HepG2 (cell line): ENCODE measurements around the gene CHST13. TPM values are rescaled to one million over a fixed set of nuclear protein-coding genes. Genes with fewer than 3 reads are reported as not detected.

Experiments
- ATAC-seq: fragments of 200-7000 bp; cut with Tn5 transposase; 3 replicates; pipeline ENCODE4 v1.9.1; 2020; ENCODE audit warnings: mild to moderate bottlenecking, moderate library complexity
- BruUV-seq: library from RNA; stranded (reverse); fragments of 400-500 nt; replicated peaks from 2 replicates; lab custom pipeline; 2021; lab: Mats Ljungman, UMichigan
- CTCF ChIA-PET: fragments of 300-600 bp; formaldehyde crosslinking; extraction: SDS; loops from one replicate; lab custom pipeline; 2021; ENCODE audit warnings: low total read pairs, inconsistent platforms, low intra/inter-chr PET ratio; lab: Yijun Ruan, JAX
- POLR2A ChIA-PET: fragments of 350-600 bp; sonication (Branson Sonifier 250); formaldehyde crosslinking; loops from one replicate; lab custom pipeline; 2020; ENCODE audit warnings: antibody characterized with exemption, inconsistent platforms; lab: Yijun Ruan, JAX
- DNase-seq: peaks from one replicate; pipeline ENCODE4 v3.0.0-alpha.2; 2015; ENCODE audit warnings: low spot score
- FAIRE-seq: peaks from 3 replicates; lab custom pipeline; 2011; peaks lifted over from hg19 to GRCh38; lab: Jason Lieb, UNC
- H2AFZ ChIP-seq: one replicate; pipeline ENCODE4 v1.6.1; 2011; ENCODE audit warnings: low read length, inconsistent platforms
- H3K27ac ChIP-seq: fragments of 300-600 bp; 3 replicates; pipeline ENCODE4 v1.8.0; 2011; ENCODE audit warnings: mixed run types, mild to moderate bottlenecking, mixed read lengths, low read length, inconsistent platforms; ENCODE audit not compliant: insufficient read depth; ENCODE audit errors: extremely low read length
- H3K27me3 ChIP-seq, 2 experiments: fragments of 200-600 bp in 1 of 2; 2 replicates in 1 of 2; 3 replicates in 1 of 2; pipeline versions ENCODE4 v1.6.0 to v1.8.0; 2011; ENCODE audit warnings: low read length in 2 of 2, mild to moderate bottlenecking in 2 of 2, moderate library complexity in 2 of 2, inconsistent platforms in 1 of 2; ENCODE audit not compliant: insufficient read depth in 2 of 2, control insufficient read depth in 1 of 2
- H3K36me3 ChIP-seq, 2 experiments: fragments of 200-600 bp in 1 of 2; replicated peaks in 1 of 2; 2 replicates in 1 of 2; 3 replicates in 1 of 2; pipeline versions ENCODE4 v1.5.1 to v1.8.0; 2011; ENCODE audit warnings: low read length in 2 of 2, inconsistent platforms in 1 of 2; ENCODE audit not compliant: insufficient read depth in 2 of 2, control insufficient read depth in 1 of 2
- H3K4me1 ChIP-seq: 2 replicates; pipeline ENCODE4 v1.5.1; 2012; ENCODE audit warnings: low read length, inconsistent platforms; ENCODE audit not compliant: insufficient read depth
- H3K4me2 ChIP-seq: 2 replicates; pipeline ENCODE4 v1.6.0; 2011; ENCODE audit warnings: low read depth, low read length, inconsistent platforms
- H3K4me3 ChIP-seq, 3 experiments: fragments of 200-600 bp in 1 of 3; sonication (generic), shearing (Covaris generic) in 1 of 3; replicated peaks in 1 of 3; 2 replicates each; pipeline ENCODE4 v1.5.1; 2011 to 2016; ENCODE audit warnings: low read length in 3 of 3, inconsistent platforms in 2 of 3, low read depth in 2 of 3, mild to moderate bottlenecking in 2 of 3, control low read depth in 1 of 3, mixed read lengths in 1 of 3; ENCODE audit not compliant: insufficient read depth in 1 of 3
- H3K79me2 ChIP-seq: one replicate; pipeline ENCODE4 v1.6.1; 2011; ENCODE audit warnings: low read length, inconsistent platforms; ENCODE audit not compliant: insufficient read depth
- H3K9ac ChIP-seq: 2 replicates; pipeline ENCODE4 v1.6.0; 2011; ENCODE audit warnings: mild to moderate bottlenecking, low read depth, low read length, inconsistent platforms; ENCODE audit not compliant: insufficient read depth
- H3K9me3 ChIP-seq: 2 replicates; pipeline ENCODE4 v1.5.1; 2012; ENCODE audit warnings: mild to moderate bottlenecking, low read length
- H4K20me1 ChIP-seq: 2 replicates; pipeline ENCODE4 v1.6.0; 2011; ENCODE audit warnings: inconsistent platforms, mild to moderate bottlenecking, low read length, moderate library complexity; ENCODE audit not compliant: insufficient read depth
- HDAC6 ChIP-seq: fragments of 200-600 bp; sonication (generic); IDR thresholded peaks from 2 replicates; pipeline ENCODE4 v1.7.0; 2017; ENCODE audit warnings: mild to moderate bottlenecking, antibody characterized with exemption, low read length, low read depth
- HNRNPLL ChIP-seq: fragments of 200-400 bp; formaldehyde crosslinking; IDR thresholded peaks from 2 replicates; pipeline ENCODE4 v1.6.1; 2017; ENCODE audit warnings: mild to moderate bottlenecking, low read depth, low read length; ENCODE audit not compliant: poor library complexity, severe bottlenecking
- MIXL1 ChIP-seq: IDR thresholded peaks from 2 replicates; pipeline ENCODE4 v1.6.1; 2016
- MYC ChIP-seq: sonication (generic); formaldehyde crosslinking; IDR thresholded peaks from 2 replicates; pipeline ENCODE4 v1.9.0; 2021; ENCODE audit warnings: missing genetic modification reagents, borderline replicate concordance
- PHF8 ChIP-seq: sonication (generic); formaldehyde crosslinking; IDR thresholded peaks from 2 replicates; pipeline ENCODE4 v1.5.0; 2020; ENCODE audit warnings: missing genetic modification reagents
- ZBTB42 ChIP-seq: sonication (generic); formaldehyde crosslinking; IDR thresholded peaks from 2 replicates; pipeline ENCODE4 v1.5.0; 2020; ENCODE audit warnings: mild to moderate bottlenecking, missing genetic modification reagents
- ZFP36L1 ChIP-seq: sonication (generic); formaldehyde crosslinking; IDR thresholded peaks from 2 replicates; pipeline ENCODE4 v1.8.0; 2022; ENCODE audit warnings: mild to moderate bottlenecking, missing genetic modification reagents, moderate library complexity
- ZNF674 ChIP-seq: sonication (generic); formaldehyde crosslinking; IDR thresholded peaks from 2 replicates; pipeline ENCODE4 v1.5.0; 2020; ENCODE audit warnings: low read depth, mild to moderate bottlenecking, missing genetic modification reagents
- WGBS: methylation state at CpG from one replicate; pipeline ENCODE4 v1.1.6; 2017; ENCODE audit warnings: low lambda C conversion rate; 5-methylcytosine and 5-hydroxymethylcytosine counted together
- in situ Hi-C: cut with HindIII; loops from 2 replicates; pipeline ENCODE4 v1.10.0; 2017; ENCODE audit warnings: low pct_unique_long_range_greater_than_20kb; ENCODE audit not compliant: extremely low pct_ligation_motif_present
- intact Hi-C: fragments of 100-400 bp; cut with micrococcal nuclease; formaldehyde crosslinking; loops from one replicate; pipeline ENCODE4 v1.10.0; 2022; ENCODE audit not compliant: unreplicated experiment
- polyA plus RNA-seq, 8 experiments: library from polyadenylated mRNA; depleted of rRNA in 3 of 8; stranded (reverse) in 7 of 8; unstranded in 1 of 8; fragments of >200 nt; fragmentation: Illumina TruSeq in 4 of 8; extraction: Trizol in 4 of 8; gene quantifications; 2 replicates each; pipeline versions ENCODE4 v1.2.1 to v1.2.3, GENCODE V29; 2011 to 2016; ENCODE audit warnings: low read depth in 4 of 8, missing spikeins in 1 of 8, mixed read lengths in 1 of 8; ENCODE audit not compliant: insufficient read depth in 1 of 8
- total RNA-seq, 5 experiments: library from RNA; depleted of rRNA; stranded (reverse); fragments of >200 nt; fragmentation: Illumina TruSeq; extraction: Trizol; gene quantifications; 2 replicates each; pipeline ENCODE4 v1.2.3, GENCODE V29; 2016; ENCODE audit warnings: low read depth in 1 of 5
- TF ChIP-seq, protein P1 (sequence below): sonication (generic); formaldehyde crosslinking; IDR thresholded peaks from 2 replicates; pipeline ENCODE4 v1.4.0; 2020; ENCODE audit warnings: missing genetic modification reagents
- TF ChIP-seq, protein P2 (sequence below): sonication (generic); formaldehyde crosslinking; IDR thresholded peaks from 2 replicates; pipeline ENCODE4 v1.8.1; 2023; ENCODE audit warnings: mild to moderate bottlenecking, inconsistent platforms, moderate library complexity, missing genetic modification reagents, borderline replicate concordance
- TF ChIP-seq, protein P3 (sequence below): sonication (generic); formaldehyde crosslinking; IDR thresholded peaks from 2 replicates; pipeline ENCODE4 v1.4.0; 2020; ENCODE audit warnings: missing genetic modification reagents, borderline replicate concordance
- TF ChIP-seq, protein P4 (sequence below): sonication (generic); formaldehyde crosslinking; IDR thresholded peaks from 2 replicates; pipeline ENCODE4 v1.5.0; 2020; ENCODE audit warnings: mild to moderate bottlenecking, low read depth, missing genetic modification reagents, borderline replicate concordance
- TF ChIP-seq, protein P5 (sequence below): sonication (generic); formaldehyde crosslinking; IDR thresholded peaks from 2 replicates; pipeline ENCODE4 v1.5.1; 2020; ENCODE audit warnings: mild to moderate bottlenecking, missing genetic modification reagents, moderate library complexity
- TF ChIP-seq, protein P6 (sequence below): sonication (generic); formaldehyde crosslinking; IDR thresholded peaks from 2 replicates; pipeline ENCODE4 v1.4.0; 2020; ENCODE audit warnings: missing genetic modification reagents

The CHST13 gene
- total and polyA plus RNA-seq, 2 of the 13 experiments (the other 11 are each of a cell fraction or from before 2014, with no cell fraction given): 32.0 to 43.1 TPM

DNA sequence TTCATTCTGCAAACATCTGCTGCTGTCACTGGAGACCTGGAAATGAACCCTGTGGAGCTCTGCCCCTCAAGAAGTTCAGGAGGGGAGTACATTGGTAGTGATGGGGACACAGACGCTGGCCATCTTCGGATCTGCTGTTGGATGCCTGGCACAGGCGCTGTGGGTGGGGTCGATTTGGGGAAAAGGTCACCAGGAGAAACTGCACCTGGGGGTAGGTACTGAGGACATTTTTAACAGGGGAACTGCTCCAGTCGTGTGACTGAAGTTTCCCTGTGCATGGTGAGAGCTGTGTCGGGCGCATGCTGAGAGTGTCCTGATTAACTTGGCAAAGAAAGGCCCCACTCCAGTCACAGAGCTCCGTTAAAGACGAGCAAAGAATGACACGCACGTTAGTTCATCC lies 9.8 kb upstream of the CHST13 start (continued):
- TF ChIP-seq, protein P1, sequence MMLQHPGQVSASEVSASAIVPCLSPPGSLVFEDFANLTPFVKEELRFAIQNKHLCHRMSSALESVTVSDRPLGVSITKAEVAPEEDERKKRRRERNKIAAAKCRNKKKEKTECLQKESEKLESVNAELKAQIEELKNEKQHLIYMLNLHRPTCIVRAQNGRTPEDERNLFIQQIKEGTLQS (CRISPR knock-in tag): no peak
- TF ChIP-seq, protein P2, sequence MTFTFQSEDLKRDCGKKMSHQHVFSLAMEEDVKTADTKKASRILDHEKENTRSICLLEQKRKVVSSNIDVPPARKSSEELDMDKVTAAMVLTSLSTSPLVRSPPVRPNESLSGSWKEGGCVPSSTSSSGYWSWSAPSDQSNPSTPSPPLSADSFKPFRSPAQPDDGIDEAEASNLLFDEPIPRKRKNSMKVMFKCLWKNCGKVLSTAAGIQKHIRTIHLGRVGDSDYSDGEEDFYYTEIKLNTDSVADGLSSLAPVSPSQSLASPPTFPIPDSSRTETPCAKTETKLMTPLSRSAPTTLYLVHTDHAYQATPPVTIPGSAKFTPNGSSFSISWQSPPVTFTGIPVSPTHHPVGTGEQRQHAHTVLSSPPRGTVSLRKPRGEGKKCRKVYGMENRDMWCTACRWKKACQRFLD: no peak
- no peak for TF ChIP-seq ZBTB42
- no peak for TF ChIP-seq HNRNPLL
- TF ChIP-seq HDAC6: no peak
- TF ChIP-seq, protein P3, sequence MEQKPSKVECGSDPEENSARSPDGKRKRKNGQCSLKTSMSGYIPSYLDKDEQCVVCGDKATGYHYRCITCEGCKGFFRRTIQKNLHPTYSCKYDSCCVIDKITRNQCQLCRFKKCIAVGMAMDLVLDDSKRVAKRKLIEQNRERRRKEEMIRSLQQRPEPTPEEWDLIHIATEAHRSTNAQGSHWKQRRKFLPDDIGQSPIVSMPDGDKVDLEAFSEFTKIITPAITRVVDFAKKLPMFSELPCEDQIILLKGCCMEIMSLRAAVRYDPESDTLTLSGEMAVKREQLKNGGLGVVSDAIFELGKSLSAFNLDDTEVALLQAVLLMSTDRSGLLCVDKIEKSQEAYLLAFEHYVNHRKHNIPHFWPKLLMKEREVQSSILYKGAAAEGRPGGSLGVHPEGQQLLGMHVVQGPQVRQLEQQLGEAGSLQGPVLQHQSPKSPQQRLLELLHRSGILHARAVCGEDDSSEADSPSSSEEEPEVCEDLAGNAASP: no peak
- TF ChIP-seq, protein P4, sequence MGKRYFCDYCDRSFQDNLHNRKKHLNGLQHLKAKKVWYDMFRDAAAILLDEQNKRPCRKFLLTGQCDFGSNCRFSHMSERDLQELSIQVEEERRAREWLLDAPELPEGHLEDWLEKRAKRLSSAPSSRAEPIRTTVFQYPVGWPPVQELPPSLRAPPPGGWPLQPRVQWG (CRISPR knock-in tag): no peak
- TF ChIP-seq ZNF674: no peak
- TF ChIP-seq PHF8: no peak

DNA sequence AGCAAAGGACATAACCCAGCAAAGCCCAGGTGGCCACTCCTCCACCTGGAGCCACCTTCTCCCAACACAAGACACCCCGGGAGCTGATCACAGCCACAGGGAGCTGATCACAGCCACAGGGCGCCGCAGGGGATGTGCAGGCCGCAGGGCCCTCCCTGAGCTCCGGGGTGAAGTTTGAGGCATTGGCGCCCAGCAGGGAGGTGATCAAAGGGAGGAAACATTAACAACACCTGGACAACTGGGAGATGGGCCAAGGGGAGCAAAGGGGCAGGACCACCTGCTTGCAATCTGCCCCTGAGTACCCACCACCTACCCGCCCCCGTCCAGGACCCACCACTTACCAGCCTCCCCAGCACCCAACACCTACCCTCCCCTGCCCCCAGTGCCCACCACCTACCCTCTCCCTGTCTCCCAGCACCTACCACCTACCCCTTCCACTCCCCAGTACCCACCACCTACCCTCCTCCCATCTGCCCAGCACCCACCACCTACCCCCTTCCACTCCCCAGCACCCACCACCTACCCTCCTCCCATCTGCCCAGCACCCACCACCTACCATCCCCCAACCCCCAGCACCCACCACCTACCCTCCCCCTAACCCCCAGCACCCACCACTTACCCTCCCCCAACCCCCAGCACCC lies 8.8 kb upstream of the CHST13 start:
- ChIA-PET CTCF (no interaction called here), POLR2A (interaction anchor here (1.4 kb wide), 1 partner anchor 9 kb away, joined by 5 read pairs; the partner anchor contains the start of gene CHST13)
- Histone ChIP-seq H3K36me3 (no peaks in the 10 kb centered on the region), H3K27me3 (peaks cover 0 to 3% of the 10 kb centered on the region in 2 experiments; a peak in 1 of 5 replicates), H3K79me2 (no peaks in the 10 kb centered on the region), H3K9me3 (no peaks in the 10 kb centered on the region), H2AFZ (no peak overlapping the region), H3K4me2 (peak overlapping the region; percentile 33; the same call in 1 of the 2 replicates), H3K4me1 (peaks cover 38% of the 10 kb centered on the region), H3K27ac (no peak overlapping the region), H4K20me1 (no peaks in the 10 kb centered on the region), H3K4me3 (no peak overlapping the region), H3K9ac (no peak overlapping the region)
- intact Hi-C loops (loop anchor here (5.0 kb wide), 1 partner anchor 33 kb away; no protein-coding TSS in a partner anchor), in situ Hi-C loops (no loop called here)
- ATAC-seq: no peak
- BruUV-seq: no TSS peak
- FAIRE-seq: no peak
- WGBS: 46% methylated on average over 8 of the region's 8 CpGs
- TF ChIP-seq, protein P5, sequence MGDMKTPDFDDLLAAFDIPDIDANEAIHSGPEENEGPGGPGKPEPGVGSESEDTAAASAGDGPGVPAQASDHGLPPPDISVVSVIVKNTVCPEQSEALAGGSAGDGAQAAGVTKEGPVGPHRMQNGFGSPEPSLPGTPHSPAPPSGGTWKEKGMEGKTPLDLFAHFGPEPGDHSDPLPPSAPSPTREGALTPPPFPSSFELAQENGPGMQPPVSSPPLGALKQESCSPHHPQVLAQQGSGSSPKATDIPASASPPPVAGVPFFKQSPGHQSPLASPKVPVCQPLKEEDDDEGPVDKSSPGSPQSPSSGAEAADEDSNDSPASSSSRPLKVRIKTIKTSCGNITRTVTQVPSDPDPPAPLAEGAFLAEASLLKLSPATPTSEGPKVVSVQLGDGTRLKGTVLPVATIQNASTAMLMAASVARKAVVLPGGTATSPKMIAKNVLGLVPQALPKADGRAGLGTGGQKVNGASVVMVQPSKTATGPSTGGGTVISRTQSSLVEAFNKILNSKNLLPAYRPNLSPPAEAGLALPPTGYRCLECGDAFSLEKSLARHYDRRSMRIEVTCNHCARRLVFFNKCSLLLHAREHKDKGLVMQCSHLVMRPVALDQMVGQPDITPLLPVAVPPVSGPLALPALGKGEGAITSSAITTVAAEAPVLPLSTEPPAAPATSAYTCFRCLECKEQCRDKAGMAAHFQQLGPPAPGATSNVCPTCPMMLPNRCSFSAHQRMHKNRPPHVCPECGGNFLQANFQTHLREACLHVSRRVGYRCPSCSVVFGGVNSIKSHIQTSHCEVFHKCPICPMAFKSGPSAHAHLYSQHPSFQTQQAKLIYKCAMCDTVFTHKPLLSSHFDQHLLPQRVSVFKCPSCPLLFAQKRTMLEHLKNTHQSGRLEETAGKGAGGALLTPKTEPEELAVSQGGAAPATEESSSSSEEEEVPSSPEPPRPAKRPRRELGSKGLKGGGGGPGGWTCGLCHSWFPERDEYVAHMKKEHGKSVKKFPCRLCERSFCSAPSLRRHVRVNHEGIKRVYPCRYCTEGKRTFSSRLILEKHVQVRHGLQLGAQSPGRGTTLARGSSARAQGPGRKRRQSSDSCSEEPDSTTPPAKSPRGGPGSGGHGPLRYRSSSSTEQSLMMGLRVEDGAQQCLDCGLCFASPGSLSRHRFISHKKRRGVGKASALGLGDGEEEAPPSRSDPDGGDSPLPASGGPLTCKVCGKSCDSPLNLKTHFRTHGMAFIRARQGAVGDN (CRISPR knock-in tag): 0 out of 2 replicates have a peak, but pooled peaks have one; percentile 17
- TF ChIP-seq ZFP36L1 (CRISPR knock-in tag): no peak
- TF ChIP-seq, protein P6, sequence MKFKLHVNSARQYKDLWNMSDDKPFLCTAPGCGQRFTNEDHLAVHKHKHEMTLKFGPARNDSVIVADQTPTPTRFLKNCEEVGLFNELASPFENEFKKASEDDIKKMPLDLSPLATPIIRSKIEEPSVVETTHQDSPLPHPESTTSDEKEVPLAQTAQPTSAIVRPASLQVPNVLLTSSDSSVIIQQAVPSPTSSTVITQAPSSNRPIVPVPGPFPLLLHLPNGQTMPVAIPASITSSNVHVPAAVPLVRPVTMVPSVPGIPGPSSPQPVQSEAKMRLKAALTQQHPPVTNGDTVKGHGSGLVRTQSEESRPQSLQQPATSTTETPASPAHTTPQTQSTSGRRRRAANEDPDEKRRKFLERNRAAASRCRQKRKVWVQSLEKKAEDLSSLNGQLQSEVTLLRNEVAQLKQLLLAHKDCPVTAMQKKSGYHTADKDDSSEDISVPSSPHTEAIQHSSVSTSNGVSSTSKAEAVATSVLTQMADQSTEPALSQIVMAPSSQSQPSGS (CRISPR knock-in tag): no peak
- no peak for TF ChIP-seq MIXL1 (CRISPR knock-in tag)
- no peak for TF ChIP-seq MYC (CRISPR knock-in tag)
- DNase-seq: no peak
